HUES6 (cell line): Measurements from ENCODE around the gene ZNF507.

Experiments used
- H3K27ac ChIP-seq: 2 replicates; pipeline ENCODE4 v1.7.0; 2013; ENCODE audit warnings: low read depth, mild to moderate bottlenecking, low read length, inconsistent platforms
- H3K27me3 ChIP-seq: 2 replicates; pipeline ENCODE4 v1.6.1; 2013; ENCODE audit warnings: low read length; ENCODE audit not compliant: control insufficient read depth, insufficient read depth
- H3K36me3 ChIP-seq: 2 replicates; pipeline ENCODE4 v1.6.1; 2013; ENCODE audit warnings: low read length; ENCODE audit not compliant: control insufficient read depth, insufficient read depth
- H3K4me1 ChIP-seq: 2 replicates; pipeline ENCODE4 v1.6.1; 2013; ENCODE audit warnings: low read length; ENCODE audit not compliant: control insufficient read depth, insufficient read depth
- H3K4me3 ChIP-seq: 2 replicates; pipeline ENCODE4 v1.5.1; 2013; ENCODE audit warnings: low read depth, low read length
- H3K9ac ChIP-seq: one replicate; pipeline ENCODE4 v1.6.1; 2013; ENCODE audit warnings: mild to moderate bottlenecking, low read length
- H3K9me3 ChIP-seq: 2 replicates; pipeline ENCODE4 v1.6.1; 2013; ENCODE audit warnings: low read depth, low read length; ENCODE audit not compliant: control insufficient read depth, insufficient read depth

The ZNF507 gene

DNA sequence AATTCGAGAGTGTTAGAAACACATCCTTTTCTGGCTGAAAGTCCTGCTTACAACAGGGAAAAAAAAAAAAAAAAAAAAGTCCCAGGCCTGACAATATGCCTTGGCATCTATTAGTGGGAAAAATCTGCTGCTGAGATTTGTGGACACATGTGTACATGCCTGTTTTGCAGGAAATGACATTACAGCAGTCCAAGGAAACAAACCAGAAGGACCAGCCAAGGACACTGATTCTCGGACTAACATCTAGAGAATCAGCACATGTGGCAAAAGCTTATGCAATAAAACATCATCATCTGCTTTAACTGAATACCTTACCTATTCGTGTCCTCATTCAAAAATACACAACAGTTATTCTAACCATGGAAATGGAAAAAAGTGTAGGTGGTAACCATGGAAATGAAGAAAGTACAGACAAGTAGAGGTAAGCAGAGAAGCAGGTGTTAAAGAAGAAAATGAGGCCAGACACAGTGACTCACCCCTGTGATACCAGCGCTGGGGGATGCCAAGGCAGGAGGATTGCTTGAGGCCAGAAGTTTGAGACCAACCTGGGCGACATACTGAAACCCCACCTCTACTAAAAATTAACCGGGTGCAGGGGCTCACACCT is 50.7 kb downstream of the ZNF507 start:
- Histone ChIP-seq H3K4me1 (no peaks in the 10 kb centered on the region), H3K27ac (no peak overlapping the region), H3K4me3 (no peak overlapping the region), H3K36me3 (peaks cover 11% of the 10 kb centered on the region), H3K9me3 (no peaks in the 10 kb centered on the region), H3K27me3 (no peaks in the 10 kb centered on the region), H3K9ac (no peak overlapping the region)

DNA sequence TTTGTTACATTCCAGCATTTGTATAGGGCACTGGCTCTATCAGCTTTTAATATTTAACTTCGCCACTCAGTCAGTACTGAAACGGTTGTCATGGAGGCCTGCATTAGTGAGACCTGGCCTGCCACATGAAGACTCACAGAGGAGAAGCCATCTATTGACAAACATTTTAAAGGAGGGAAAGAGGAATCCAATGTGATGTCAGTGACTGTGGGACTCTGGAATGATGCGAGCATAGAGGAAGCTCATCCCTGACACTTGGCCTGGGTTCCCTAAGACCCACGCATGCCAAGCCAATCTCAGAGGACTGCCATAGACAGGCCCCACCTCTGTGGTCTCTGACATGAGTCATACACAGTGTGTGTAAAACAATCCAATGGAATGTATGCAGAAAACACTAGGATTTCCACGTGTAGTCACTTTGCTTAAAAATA is 52.3 kb downstream of the ZNF507 start:
- H3K9me3 ChIP-seq, result no peaks in the 10 kb centered on the region
- H3K27me3 ChIP-seq, result no peaks in the 10 kb centered on the region
- H3K9ac ChIP-seq, result no peak overlapping the region
- H3K4me3 ChIP-seq, result no peak overlapping the region
- H3K4me1 ChIP-seq, result no peaks in the 10 kb centered on the region
- no peak overlapping the region for H3K27ac ChIP-seq
- peaks cover 11% of the 10 kb centered on the region for H3K36me3 ChIP-seq

GRCh38 chr19:32401992-32402391 is 56.6 kb downstream of the ZNF507 start:
- peaks cover 8% of the 10 kb centered on the region for H3K36me3 ChIP-seq
- H3K9ac ChIP-seq, result no peak overlapping the region
- no peaks in the 10 kb centered on the region for H3K9me3 ChIP-seq
- H3K4me3 ChIP-seq, result no peak overlapping the region
- no peak overlapping the region for H3K27ac ChIP-seq
- no peaks in the 10 kb centered on the region for H3K27me3 ChIP-seq
- H3K4me1 ChIP-seq, result peaks cover 21% of the 10 kb centered on the region

DNA sequence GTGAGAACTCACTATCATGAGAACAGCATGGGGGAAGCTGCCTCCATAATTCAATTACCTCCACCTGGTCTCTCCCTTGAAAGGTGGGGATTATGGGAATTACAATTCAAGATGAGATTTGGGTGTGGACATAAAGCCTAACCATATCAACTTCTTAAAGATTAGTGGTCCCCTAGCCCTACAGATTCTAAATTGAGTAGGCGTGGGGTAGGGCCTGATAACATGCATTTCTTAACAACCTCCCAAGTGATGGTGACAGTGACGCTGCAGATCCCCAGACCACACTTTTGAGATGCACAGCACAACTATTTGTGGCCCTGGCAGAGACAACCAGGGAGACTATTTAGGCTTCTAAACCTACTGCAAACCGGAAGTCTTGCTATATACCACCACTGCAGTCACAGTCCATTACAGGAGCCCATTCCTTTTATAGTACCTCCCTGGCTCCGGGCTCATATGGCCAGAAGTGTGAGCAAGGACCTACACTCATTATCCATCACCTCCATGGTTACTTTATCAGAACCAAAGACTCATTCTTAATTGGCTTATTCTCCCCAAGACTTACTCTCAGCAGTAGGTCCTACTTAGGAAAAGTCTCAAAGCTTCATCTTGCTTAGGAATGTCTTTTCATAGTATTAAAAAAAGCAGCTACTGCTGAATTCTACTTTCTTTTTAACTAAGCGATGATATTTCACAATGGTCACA is 58.0 kb downstream of the ZNF507 start:
- Histone ChIP-seq H3K27me3 (no peaks in the 10 kb centered on the region), H3K4me3 (peak overlapping the region; percentile 95), H3K36me3 (peaks cover 7% of the 10 kb centered on the region), H3K27ac (peak overlapping the region; percentile 98; the same call in 1 of the 2 replicates), H3K9me3 (no peaks in the 10 kb centered on the region), H3K9ac (no peak overlapping the region), H3K4me1 (peaks cover 28% of the 10 kb centered on the region)

- Histone ChIP-seq H3K9ac (peak overlapping the region; percentile 98), H3K36me3 (peaks cover 16% of the 10 kb centered on the region), H3K4me1 (peaks cover 28% of the 10 kb centered on the region), H3K27ac (peak overlapping the region; percentile 98), H3K9me3 (no peaks in the 10 kb centered on the region), H3K4me3 (peak overlapping the region; percentile 95), H3K27me3 (no peaks in the 10 kb centered on the region)
Measured at GRCh38 chr19:32404213-32404932, 59.0 kb downstream of the ZNF507 start.

GRCh38 chr19:32404933-32405430 is 59.6 kb downstream of the ZNF507 start:
- Histone ChIP-seq H3K9me3 (no peaks in the 10 kb centered on the region), H3K36me3 (peaks cover 22% of the 10 kb centered on the region), H3K27me3 (no peaks in the 10 kb centered on the region), H3K9ac (peak overlapping the region; percentile 98), H3K27ac (peak overlapping the region; percentile 98), H3K4me3 (peak overlapping the region; percentile 95), H3K4me1 (peaks cover 28% of the 10 kb centered on the region)

DNA sequence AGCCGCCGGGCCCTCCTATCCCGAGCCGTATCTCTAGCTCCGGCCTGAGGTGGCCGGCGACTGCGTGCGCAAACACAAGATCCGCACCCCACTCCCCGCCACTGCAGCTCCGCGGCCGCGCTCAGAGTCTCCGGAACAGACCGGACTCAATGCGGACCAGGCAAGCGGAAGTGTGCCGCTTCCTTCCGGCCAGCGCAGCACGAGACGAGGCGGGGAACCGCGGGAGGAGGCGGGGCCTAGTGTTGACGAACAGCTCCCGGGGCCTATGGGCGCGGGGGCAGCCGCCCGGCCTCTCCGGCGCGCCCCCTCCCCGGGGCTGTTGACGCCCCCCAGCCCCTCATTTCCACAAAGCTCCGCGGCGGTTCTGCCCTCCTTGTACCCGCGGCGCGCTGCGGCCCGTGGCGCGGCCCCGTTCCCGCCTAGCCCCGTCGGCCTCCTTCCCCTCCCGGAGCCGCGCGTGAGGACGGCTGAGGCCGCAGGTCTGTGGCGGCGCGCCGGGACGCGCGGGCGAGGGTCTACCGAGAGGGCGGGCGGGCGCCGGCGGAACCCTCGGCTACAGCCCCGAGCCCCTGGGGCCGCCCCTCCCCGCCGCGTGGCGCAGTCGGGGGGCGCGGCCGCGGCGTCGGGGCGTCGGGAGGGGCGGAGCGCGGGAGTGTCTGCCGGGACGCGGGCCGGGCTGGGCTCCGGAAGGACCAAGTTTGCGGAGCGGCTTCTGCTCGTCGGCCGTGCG is 60.2 kb downstream of the ZNF507 start, which contains the start of gene DPY19L3:
Gene DPY19L3, plus strand, starts transcription at position 340 of the 730 bp plus-strand sequence. CDS start 2,484 bp downstream, outside the sequence.
- peak within 1 kb of the TSS; percentile 98 for H3K27ac ChIP-seq
- H3K9me3 ChIP-seq, result no peaks in the 10 kb centered on the region
- H3K4me3 ChIP-seq, result peak within 1 kb of the TSS; percentile 95
- H3K4me1 ChIP-seq, result peaks cover 28% of the 10 kb centered on the region
- H3K9ac ChIP-seq, result peak within 1 kb of the TSS; percentile 98
- peaks cover 27% of the 10 kb centered on the region for H3K36me3 ChIP-seq
- H3K27me3 ChIP-seq, result no peaks in the 10 kb centered on the region

- H3K4me3 ChIP-seq, result peak overlapping the region; percentile 95
- no peak overlapping the region for H3K27ac ChIP-seq
- no peaks in the 10 kb centered on the region for H3K27me3 ChIP-seq
- H3K4me1 ChIP-seq, result peaks cover 28% of the 10 kb centered on the region
- H3K36me3 ChIP-seq, result peaks cover 34% of the 10 kb centered on the region
- peak overlapping the region; percentile 98 for H3K9ac ChIP-seq
- H3K9me3 ChIP-seq, result no peaks in the 10 kb centered on the region
Measured at GRCh38 chr19:32406161-32407003, 61.0 kb downstream of the ZNF507 start.

- Histone ChIP-seq H3K36me3 (peaks cover 43% of the 10 kb centered on the region), H3K27me3 (no peaks in the 10 kb centered on the region), H3K9me3 (no peaks in the 10 kb centered on the region), H3K4me3 (peak overlapping the region; percentile 95), H3K9ac (no peak overlapping the region), H3K27ac (no peak overlapping the region), H3K4me1 (peaks cover 28% of the 10 kb centered on the region)
Measured at GRCh38 chr19:32407004-32407992, 61.9 kb downstream of the ZNF507 start.
